Spinal cord (tissue), 10 donors: ENCODE measurements around the gene THAP6. TPM values are rescaled to one million over a fixed set of nuclear protein-coding genes. Genes with fewer than 3 reads are reported as not detected.
A peak's percentile ranks its signal among the peaks of the same experiment; 100 is the strongest.

ENCODE experiments used
- DNase-seq, 6 donors: peaks; one replicate each; pipeline versions ENCODE4 v3.0.0 to v3.0.0-alpha.2; 2013 to 2015; ENCODE audit warnings: low spot score in 6 of 6, low read depth in 4 of 6
- H3K27ac ChIP-seq: one replicate; pipeline ENCODE4 v1.5.1; 2013; ENCODE audit warnings: low read depth, low read length, control low read depth
- H3K27me3 ChIP-seq: one replicate; pipeline ENCODE4 v1.6.1; 2013; ENCODE audit warnings: low read length; ENCODE audit not compliant: control insufficient read depth, insufficient read depth
- H3K36me3 ChIP-seq: one replicate; pipeline ENCODE4 v1.6.1; 2013; ENCODE audit warnings: low read length; ENCODE audit not compliant: control insufficient read depth, insufficient read depth
- H3K4me1 ChIP-seq: one replicate; pipeline ENCODE4 v1.6.1; 2013; ENCODE audit warnings: low read length; ENCODE audit not compliant: control insufficient read depth, insufficient read depth
- H3K4me3 ChIP-seq: one replicate; pipeline ENCODE4 v1.5.1; 2013; ENCODE audit warnings: low read depth, low read length, control low read depth
- H3K9me3 ChIP-seq: one replicate; pipeline ENCODE4 v1.6.1; 2013; ENCODE audit warnings: low read length; ENCODE audit not compliant: control insufficient read depth, insufficient read depth
- WGBS: methylation state at CpG from one replicate; pipeline ENCODE4 v1.1.5; 2013; ENCODE audit warnings: missing lambda C conversion rate; ENCODE audit not compliant: insufficient coverage; 5-methylcytosine and 5-hydroxymethylcytosine counted together
- long read RNA-seq, 4 donors: transcript quantifications; one replicate each; lab custom pipeline, GENCODE V29; 2026
- polyA plus RNA-seq, 2 donors: library from polyadenylated mRNA; unstranded; fragments of 120-200 nt; gene quantifications; one replicate each; pipeline ENCODE4 v1.2.1, GENCODE V29; 2013; ENCODE audit not compliant: insufficient read length in 2 of 2
- total RNA-seq, 2 donors: library from RNA; depleted of rRNA in 1 of 2; stranded (reverse); fragments of 120-200 nt in 1 of 2; fragments of >200 nt in 1 of 2; gene quantifications; one replicate each; pipeline versions ENCODE4 v1.2.3 to v1.2.4, GENCODE V29; 2013 to 2014
- donor health status: healthy.

Gene THAP6
- 10 to 100 TPM; 20.5 to 21.2 TPM for total RNA-seq
- 10 to 100 TPM; 17.8 to 21.5 TPM for polyA plus RNA-seq
- long read RNA-seq, donor 1, partial matches to known transcripts: 0 of 4 reads
- long read RNA-seq, donor 1, other reads (novel, unspliced or antisense): 0 of 4 reads
- long read RNA-seq, donor 2, partial matches to known transcripts: 0 of 3 reads
- long read RNA-seq, donor 2, other reads (novel, unspliced or antisense): 0 of 3 reads
- long read RNA-seq, donor 3, partial matches to known transcripts: 0 of 2 reads
- long read RNA-seq, donor 3, other reads (novel, unspliced or antisense): 0 of 2 reads
- long read RNA-seq, donor 4, partial matches to known transcripts: 0 of 2 reads
- long read RNA-seq, donor 4, other reads (novel, unspliced or antisense): 0 of 2 reads

GRCh38 chr4:75514131-75514948 is at the start of gene THAP6, which contains the start of gene RCHY1:
THAP6 (plus strand) TSS chr4:75514473; CDS start chr4:75515453, 980 bp downstream.
RCHY1 (minus strand) TSS chr4:75514403; CDS start chr4:75514286, 117 bp downstream.
- peak; percentile 89 to 99 (median 96) for DNase-seq
- Histone ChIP-seq H3K4me1 (no peaks in the 10 kb centered on the region), H3K9me3 (no peaks in the 10 kb centered on the region), H3K36me3 (peaks cover 7% of the 10 kb centered on the region), H3K27me3 (no peaks in the 10 kb centered on the region), H3K27ac (peak within 1 kb of the TSS; percentile 98), H3K4me3 (peak within 1 kb of the TSS; percentile 97)
- under 1% methylated on average over 59 of the region's 61 CpGs for WGBS

- Histone ChIP-seq H3K27ac (no peak overlapping the region), H3K4me1 (no peaks in the 10 kb centered on the region), H3K9me3 (no peaks in the 10 kb centered on the region), H3K4me3 (no peak overlapping the region), H3K36me3 (no peaks in the 10 kb centered on the region), H3K27me3 (no peaks in the 10 kb centered on the region)
- 80% methylated on average over 1 of the region's 1 CpG for WGBS
- no peak for DNase-seq
These were observed 44.4 kb upstream of the THAP6 start for GRCh38 chr4:75469896-75470295.

GRCh38 chr4:75470738-75471137 is 43.5 kb upstream of the THAP6 start:
- H3K4me3 ChIP-seq: no peak overlapping the region
- no CpG with 5 or more reads among the region's 1 CpG for WGBS
- no peak for DNase-seq

GRCh38 chr4:75477201-75477600 is 37.1 kb upstream of the THAP6 start:
- DNase-seq: no peak
- no peaks in the 10 kb centered on the region for H3K9me3 ChIP-seq
- no peaks in the 10 kb centered on the region for H3K4me1 ChIP-seq
- H3K36me3 ChIP-seq: peaks cover 2% of the 10 kb centered on the region
- 100% methylated on average over 1 of the region's 3 CpGs for WGBS
- no peak overlapping the region for H3K4me3 ChIP-seq
- no peaks in the 10 kb centered on the region for H3K27me3 ChIP-seq
- no peak overlapping the region for H3K27ac ChIP-seq

More at GRCh38 chr4:75470738-75471137, 43.5 kb upstream of the THAP6 start:
- H3K9me3 ChIP-seq: no peaks in the 10 kb centered on the region
- no peaks in the 10 kb centered on the region for H3K4me1 ChIP-seq
- H3K36me3 ChIP-seq: no peaks in the 10 kb centered on the region
- H3K27me3 ChIP-seq: no peaks in the 10 kb centered on the region
- no peak overlapping the region for H3K27ac ChIP-seq

- Histone ChIP-seq H3K27me3 (no peaks in the 10 kb centered on the region), H3K4me3 (no peak overlapping the region), H3K36me3 (peaks cover 2% of the 10 kb centered on the region), H3K4me1 (no peaks in the 10 kb centered on the region), H3K9me3 (no peaks in the 10 kb centered on the region), H3K27ac (no peak overlapping the region)
- peak in 2 of 6 donors; percentile 21 to 72 for DNase-seq
- WGBS: 53% methylated on average over 3 of the region's 4 CpGs
These were observed 30.1 kb upstream of the THAP6 start for GRCh38 chr4:75484190-75484589.

- Histone ChIP-seq H3K36me3 (no peaks in the 10 kb centered on the region), H3K27me3 (no peaks in the 10 kb centered on the region), H3K27ac (no peak overlapping the region), H3K4me1 (no peaks in the 10 kb centered on the region), H3K9me3 (no peaks in the 10 kb centered on the region), H3K4me3 (no peak overlapping the region)
- DNase-seq: peak in 2 of 6 donors; percentile 65 to 82
- no CpG with 5 or more reads among the region's 2 CpGs for WGBS
These were observed 24.1 kb upstream of the THAP6 start for GRCh38 chr4:75490155-75490554.

- Histone ChIP-seq H3K36me3 (no peaks in the 10 kb centered on the region), H3K27ac (no peak overlapping the region), H3K27me3 (no peaks in the 10 kb centered on the region), H3K4me3 (no peak overlapping the region), H3K4me1 (no peaks in the 10 kb centered on the region), H3K9me3 (peaks cover 2% of the 10 kb centered on the region)
- no CpG with 5 or more reads among the region's 1 CpG for WGBS
- no peak for DNase-seq
These were observed 19.7 kb upstream of the THAP6 start for GRCh38 chr4:75494563-75494962.

- no CpG with 5 or more reads among the region's 2 CpGs for WGBS
These were observed 18.8 kb upstream of the THAP6 start for GRCh38 chr4:75495476-75495875.

GRCh38 chr4:75496406-75496805 is 17.9 kb upstream of the THAP6 start:
- no peaks in the 10 kb centered on the region for H3K4me1 ChIP-seq
- WGBS: no CpG with 5 or more reads among the region's 2 CpGs
- no peaks in the 10 kb centered on the region for H3K27me3 ChIP-seq
- DNase-seq: no peak
- H3K36me3 ChIP-seq: peaks cover 3% of the 10 kb centered on the region
- H3K4me3 ChIP-seq: no peak overlapping the region
- no peak overlapping the region for H3K27ac ChIP-seq
- peaks cover 2% of the 10 kb centered on the region for H3K9me3 ChIP-seq

More at GRCh38 chr4:75495476-75495875, 18.8 kb upstream of the THAP6 start:
- Histone ChIP-seq H3K36me3 (peaks cover 3% of the 10 kb centered on the region), H3K4me3 (no peak overlapping the region), H3K27me3 (no peaks in the 10 kb centered on the region), H3K27ac (no peak overlapping the region), H3K9me3 (peaks cover 2% of the 10 kb centered on the region), H3K4me1 (no peaks in the 10 kb centered on the region)
- DNase-seq: no peak
